IMR-90 (cell line): ENCODE measurements around the gene UST. TPM values are rescaled to one million over a fixed set of nuclear protein-coding genes. Genes with fewer than 3 reads are reported as not detected.

Source experiments
- ATAC-seq: fragments of 200-7000 bp; cut with Tn5 transposase; 2 replicates; pipeline ENCODE4 v1.9.1; 2020; ENCODE audit warnings: low read depth, mild to moderate bottlenecking, moderate library complexity
- BruUV-seq: library from RNA; stranded (reverse); fragments of 400-500 nt; replicated peaks from 2 replicates; lab custom pipeline; 2021; lab: Mats Ljungman, UMichigan
- CTCF ChIA-PET: fragments of 300-600 bp; formaldehyde crosslinking; extraction: SDS; loops from one replicate; lab custom pipeline; 2021; ENCODE audit warnings: antibody characterized with exemption; lab: Yijun Ruan, JAX
- POLR2A ChIA-PET: fragments of 300-600 bp; sonication (Branson Sonifier 250); formaldehyde crosslinking; loops from one replicate; lab custom pipeline; 2022; ENCODE audit warnings: antibody characterized with exemption; ENCODE audit not compliant: unreplicated experiment; lab: Charles Lee
- DNase-seq: peaks from one replicate; pipeline ENCODE4 v3.0.0; 2013
- H2AFZ ChIP-seq: replicated peaks from 2 replicates; pipeline ENCODE3; 2013; ENCODE audit warnings: low read length, mild to moderate bottlenecking; ENCODE audit not compliant: poor library complexity
- H2AK5ac ChIP-seq: 2 replicates; pipeline ENCODE4 v1.6.1; 2013; ENCODE audit warnings: low read depth, low read length, inconsistent platforms
- H2AK9ac ChIP-seq: replicated peaks from 2 replicates; pipeline ENCODE3; 2013; ENCODE audit warnings: mild to moderate bottlenecking, low read depth, low read length, moderate library complexity; ENCODE audit not compliant: poor library complexity
- H2BK120ac ChIP-seq: 2 replicates; pipeline ENCODE4 v1.6.1; 2013; ENCODE audit warnings: low read depth, low read length, inconsistent platforms
- H2BK15ac ChIP-seq: 3 replicates; pipeline ENCODE4 v1.6.1; 2013; ENCODE audit warnings: low read depth, low read length, inconsistent platforms
- H2BK20ac ChIP-seq: 2 replicates; pipeline ENCODE4 v1.6.1; 2013; ENCODE audit warnings: low read depth, mild to moderate bottlenecking, inconsistent platforms, low read length, moderate library complexity
- H2BK5ac ChIP-seq: 2 replicates; pipeline ENCODE4 v1.6.1; 2013; ENCODE audit warnings: mild to moderate bottlenecking, low read depth, low read length, inconsistent platforms; ENCODE audit not compliant: poor library complexity, severe bottlenecking
- H3K14ac ChIP-seq: replicated peaks from 2 replicates; pipeline ENCODE4 v1.6.1; 2013; ENCODE audit warnings: low read depth, low read length, inconsistent platforms
- H3K18ac ChIP-seq: 2 replicates; pipeline ENCODE4 v1.6.1; 2013; ENCODE audit warnings: low read depth, low read length, control low read depth
- H3K23ac ChIP-seq: 2 replicates; pipeline ENCODE4 v1.6.1; 2013; ENCODE audit warnings: low read depth, low read length, inconsistent platforms
- H3K27ac ChIP-seq: 2 replicates; pipeline ENCODE4 v1.5.1; 2013; ENCODE audit warnings: mild to moderate bottlenecking, control low read depth, low read length; ENCODE audit not compliant: insufficient read depth
- H3K27me3 ChIP-seq: 2 replicates; pipeline ENCODE4 v1.6.1; 2013; ENCODE audit warnings: low read length; ENCODE audit not compliant: control insufficient read depth, insufficient read depth
- H3K36me3 ChIP-seq: 2 replicates; pipeline ENCODE4 v1.6.1; 2013; ENCODE audit warnings: low read length, mixed read lengths; ENCODE audit not compliant: control insufficient read depth, insufficient read depth
- H3K4ac ChIP-seq: 2 replicates; pipeline ENCODE4 v1.6.1; 2013; ENCODE audit warnings: low read depth, low read length, inconsistent platforms
- H3K4me1 ChIP-seq: 2 replicates; pipeline ENCODE4 v1.6.1; 2013; ENCODE audit warnings: low read length, mixed read lengths; ENCODE audit not compliant: control insufficient read depth, insufficient read depth
- H3K4me2 ChIP-seq: 2 replicates; pipeline ENCODE4 v1.6.1; 2013; ENCODE audit warnings: low read depth, mild to moderate bottlenecking, control low read depth, low read length, moderate library complexity
- H3K4me3 ChIP-seq: 2 replicates; pipeline ENCODE4 v1.5.1; 2013; ENCODE audit warnings: low read depth, mild to moderate bottlenecking, control low read depth, low read length, moderate library complexity; ENCODE audit not compliant: insufficient read depth
- H3K56ac ChIP-seq: 2 replicates; pipeline ENCODE4 v1.6.1; 2013; ENCODE audit warnings: low read length, inconsistent platforms; ENCODE audit not compliant: insufficient read depth; ENCODE audit errors: extremely low read depth
- H3K79me1 ChIP-seq, 2 experiments: 2 replicates each; pipeline ENCODE4 v1.6.1; 2013; ENCODE audit warnings: low read length in 2 of 2, inconsistent platforms in 1 of 2, low read depth in 1 of 2
- H3K9ac ChIP-seq: 2 replicates; pipeline ENCODE4 v1.6.1; 2013; ENCODE audit warnings: low read depth, low read length, control low read depth
- H3K9me1 ChIP-seq: 2 replicates; pipeline ENCODE4 v1.6.1; 2013; ENCODE audit warnings: low read length, inconsistent platforms; ENCODE audit not compliant: insufficient read depth
- H3K9me3 ChIP-seq: 2 replicates; pipeline ENCODE4 v1.6.1; 2013; ENCODE audit warnings: low read length; ENCODE audit not compliant: control insufficient read depth, insufficient read depth
- H4K20me1 ChIP-seq: 2 replicates; pipeline ENCODE4 v1.6.1; 2013; ENCODE audit warnings: low read length, inconsistent platforms; ENCODE audit not compliant: insufficient read depth
- H4K5ac ChIP-seq: 2 replicates; pipeline ENCODE4 v1.6.1; 2013; ENCODE audit warnings: mild to moderate bottlenecking, low read depth, low read length, control low read depth
- H4K8ac ChIP-seq, 2 experiments: 2 replicates each; pipeline ENCODE4 v1.6.1; 2013; ENCODE audit warnings: low read depth in 2 of 2, low read length in 2 of 2, control low read depth in 1 of 2, inconsistent platforms in 1 of 2
- H4K91ac ChIP-seq: 2 replicates; pipeline ENCODE4 v1.6.1; 2013; ENCODE audit warnings: low read depth, low read length, inconsistent platforms; ENCODE audit not compliant: insufficient read depth
- BHLHE40 ChIP-seq: fragments of 150-350 bp; IDR thresholded peaks from 2 replicates; pipeline ENCODE4 v1.6.1; 2016; ENCODE audit warnings: mild to moderate bottlenecking, low read depth, low read length
- CEBPB ChIP-seq: IDR thresholded peaks from 2 replicates; pipeline ENCODE4 v1.6.1; 2012; ENCODE audit warnings: low read depth, low read length, improper control_type of control experiment
- CHD1 ChIP-seq: IDR thresholded peaks from 2 replicates; pipeline ENCODE4 v1.6.1; 2012; ENCODE audit warnings: low read depth, low read length, improper control_type of control experiment
- MAFK ChIP-seq: IDR thresholded peaks from 2 replicates; pipeline ENCODE4 v1.6.1; 2012; ENCODE audit warnings: low read depth, low read length, improper control_type of control experiment
- POLR2A ChIP-seq: IDR thresholded peaks from 2 replicates; pipeline ENCODE4 v1.6.1; 2012; ENCODE audit warnings: mild to moderate bottlenecking, low read depth, low read length
- RAD21 ChIP-seq: IDR thresholded peaks from 2 replicates; pipeline ENCODE4 v1.6.1; 2012; ENCODE audit warnings: low read length, improper control_type of control experiment
- RCOR1 ChIP-seq: IDR thresholded peaks from 2 replicates; pipeline ENCODE4 v1.6.1; 2012; ENCODE audit warnings: mild to moderate bottlenecking, low read length, improper control_type of control experiment; ENCODE audit not compliant: insufficient replicate concordance
- RFX5 ChIP-seq: IDR thresholded peaks from 2 replicates; pipeline ENCODE4 v1.8.0; 2012; ENCODE audit warnings: low read depth, mild to moderate bottlenecking, low read length, moderate library complexity
- SMC3 ChIP-seq: fragments of 150-350 bp; IDR thresholded peaks from 2 replicates; pipeline ENCODE4 v1.6.1; 2016; ENCODE audit warnings: low read depth, mild to moderate bottlenecking, antibody characterized with exemption, low read length, moderate library complexity
- WGBS, 2 experiments: methylation state at CpG; one replicate each; pipeline versions ENCODE4 v1.1.5 to v1.1.7; 2013; ENCODE audit warnings: missing lambda C conversion rate in 2 of 2; ENCODE audit not compliant: insufficient read length in 1 of 2; ENCODE audit errors: extremely low coverage in 2 of 2; 5-methylcytosine and 5-hydroxymethylcytosine counted together
- dilution Hi-C: fragments of 300-500 bp; cut with HindIII; formaldehyde crosslinking; loops from one replicate; pipeline ENCODE4 v1.14.3; 2018; ENCODE audit warnings: low sequenced_read_pairs; ENCODE audit not compliant: unreplicated experiment
- in situ Hi-C: fragments of 300-500 bp; cut with MboI; formaldehyde crosslinking; loops from 3 replicates; pipeline ENCODE4 v1.14.3; 2019; ENCODE audit warnings: low sequenced_read_pairs, inconsistent platforms, mixed read lengths
- intact Hi-C: fragments of 100-400 bp; cut with micrococcal nuclease; formaldehyde crosslinking; loops from 2 replicates; pipeline ENCODE4 v1.10.0; 2022
- polyA plus RNA-seq, 3 experiments: library from polyadenylated mRNA; depleted of rRNA; stranded (reverse); fragments of >200 nt; gene quantifications; 2 replicates each; pipeline ENCODE4 v1.2.3, GENCODE V29; 2012; ENCODE audit warnings: low replicate concordance in 1 of 3
- total RNA-seq: library from RNA; depleted of rRNA; stranded (reverse); fragments of >200 nt; gene quantifications from 2 replicates; pipeline ENCODE4 v1.2.3, GENCODE V29; 2012
- TF ChIP-seq, protein P1 (sequence below): conservative IDR thresholded peaks from 2 replicates; pipeline ENCODE4 v1.5.1; 2012; ENCODE audit warnings: mild to moderate bottlenecking, low read depth, low read length, improper control_type of control experiment
- TF ChIP-seq, protein P2 (sequence below): fragments of 150-350 bp; IDR thresholded peaks from 2 replicates; pipeline ENCODE4 v1.6.1; 2017; ENCODE audit warnings: mild to moderate bottlenecking, antibody characterized with exemption, low read length, low read depth

Gene UST
- total and polyA plus RNA-seq, 2 of the 4 experiments (the other 2 are of a cell fraction), result 7.7 to 13.8 TPM

DNA sequence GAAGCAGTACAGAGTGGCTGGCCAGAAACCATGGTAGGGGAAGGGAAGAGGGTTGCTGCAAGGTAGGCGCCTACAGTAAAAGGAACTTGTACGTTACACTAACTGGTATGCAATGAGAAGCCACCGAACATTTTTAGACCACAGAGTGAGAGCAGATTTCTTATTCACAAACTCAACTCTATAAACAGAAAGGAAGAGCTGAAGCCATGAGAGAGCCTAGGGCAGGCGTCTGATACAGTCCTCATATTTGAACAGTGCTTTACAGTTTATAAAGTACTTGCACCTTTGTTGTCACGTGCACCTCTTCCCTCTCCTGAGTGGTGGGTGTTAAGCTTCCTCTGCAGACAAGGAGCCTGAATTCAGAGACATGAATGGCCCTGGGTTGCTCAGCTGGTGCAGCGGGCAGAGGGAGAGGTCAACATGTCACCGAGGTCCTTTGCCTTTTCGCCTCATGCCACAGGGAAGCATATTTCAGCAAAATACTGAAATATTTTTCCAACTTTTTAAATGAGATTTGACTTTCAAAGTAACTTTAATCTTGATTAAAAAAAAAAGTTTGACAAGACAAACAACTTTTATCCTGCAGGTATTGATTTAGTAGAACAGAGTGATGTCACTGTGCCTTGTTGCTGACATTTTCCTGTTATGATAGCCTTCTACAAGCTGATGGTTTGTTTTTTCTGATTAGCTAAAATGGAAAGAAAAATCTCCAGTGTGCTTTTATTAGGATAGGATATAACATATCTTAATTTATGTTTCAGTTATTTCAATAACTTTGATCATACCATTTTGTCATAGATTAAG lies 23.8 kb downstream of the UST start:
- Histone ChIP-seq H2AFZ (no peak overlapping the region), H3K14ac (no peak overlapping the region), H3K18ac (no peak overlapping the region), H4K91ac (no peak overlapping the region), H3K4me3 (no peak overlapping the region), H2AK9ac (no peak overlapping the region), H3K4me1 (peaks cover 3% of the 10 kb centered on the region; the same call in 1 of the 2 replicates), H3K9me1 (no peaks in the 10 kb centered on the region), H3K27ac (no peak overlapping the region), H3K9me3 (no peaks in the 10 kb centered on the region), H2BK15ac (no peak overlapping the region), H3K79me1 (peaks cover 17 to 27% of the 10 kb centered on the region in 2 experiments), H2BK20ac (no peak overlapping the region), H3K4me2 (no peak overlapping the region), H2BK120ac (no peak overlapping the region), H3K9ac (no peak overlapping the region), H3K56ac (no peak overlapping the region), H3K4ac (no peak overlapping the region), H2BK5ac (no peak overlapping the region), H4K8ac (no peak overlapping the region), H4K5ac (no peak overlapping the region), H4K20me1 (peaks cover 18% of the 10 kb centered on the region; the same call in 1 of the 2 replicates), H3K27me3 (no peaks in the 10 kb centered on the region), H3K23ac (no peak overlapping the region), H2AK5ac (no peak overlapping the region), H3K36me3 (no peaks in the 10 kb centered on the region)
- TF ChIP-seq POLR2A, result no peak
- no peak for TF ChIP-seq CHD1
- TF ChIP-seq RAD21, result no peak
- no peak for TF ChIP-seq SMC3
- TF ChIP-seq MAFK, result no peak
- TF ChIP-seq, protein P1, sequence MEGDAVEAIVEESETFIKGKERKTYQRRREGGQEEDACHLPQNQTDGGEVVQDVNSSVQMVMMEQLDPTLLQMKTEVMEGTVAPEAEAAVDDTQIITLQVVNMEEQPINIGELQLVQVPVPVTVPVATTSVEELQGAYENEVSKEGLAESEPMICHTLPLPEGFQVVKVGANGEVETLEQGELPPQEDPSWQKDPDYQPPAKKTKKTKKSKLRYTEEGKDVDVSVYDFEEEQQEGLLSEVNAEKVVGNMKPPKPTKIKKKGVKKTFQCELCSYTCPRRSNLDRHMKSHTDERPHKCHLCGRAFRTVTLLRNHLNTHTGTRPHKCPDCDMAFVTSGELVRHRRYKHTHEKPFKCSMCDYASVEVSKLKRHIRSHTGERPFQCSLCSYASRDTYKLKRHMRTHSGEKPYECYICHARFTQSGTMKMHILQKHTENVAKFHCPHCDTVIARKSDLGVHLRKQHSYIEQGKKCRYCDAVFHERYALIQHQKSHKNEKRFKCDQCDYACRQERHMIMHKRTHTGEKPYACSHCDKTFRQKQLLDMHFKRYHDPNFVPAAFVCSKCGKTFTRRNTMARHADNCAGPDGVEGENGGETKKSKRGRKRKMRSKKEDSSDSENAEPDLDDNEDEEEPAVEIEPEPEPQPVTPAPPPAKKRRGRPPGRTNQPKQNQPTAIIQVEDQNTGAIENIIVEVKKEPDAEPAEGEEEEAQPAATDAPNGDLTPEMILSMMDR, result no peak
- no peak for TF ChIP-seq RCOR1
- TF ChIP-seq BHLHE40, result no peak
- TF ChIP-seq RFX5, result no peak
- TF ChIP-seq CEBPB, result no peak
- TF ChIP-seq, protein P2, sequence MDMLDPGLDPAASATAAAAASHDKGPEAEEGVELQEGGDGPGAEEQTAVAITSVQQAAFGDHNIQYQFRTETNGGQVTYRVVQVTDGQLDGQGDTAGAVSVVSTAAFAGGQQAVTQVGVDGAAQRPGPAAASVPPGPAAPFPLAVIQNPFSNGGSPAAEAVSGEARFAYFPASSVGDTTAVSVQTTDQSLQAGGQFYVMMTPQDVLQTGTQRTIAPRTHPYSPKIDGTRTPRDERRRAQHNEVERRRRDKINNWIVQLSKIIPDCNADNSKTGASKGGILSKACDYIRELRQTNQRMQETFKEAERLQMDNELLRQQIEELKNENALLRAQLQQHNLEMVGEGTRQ, result no peak
- 80% methylated on average over 1 of the region's 8 CpGs; no CpG with 5 or more reads in 1 of the 2 experiments for WGBS, 2 experiments
- dilution Hi-C loops, result no loop called here
- DNase-seq, result no peak
- no peak for ATAC-seq
- CTCF ChIA-PET, result interaction anchor here (0.6 kb wide), 1 partner anchor 492 kb away, joined by 3 read pairs; no protein-coding TSS in a partner anchor
- intact Hi-C loops, result no loop called here
- in situ Hi-C loops, result no loop called here
- POLR2A ChIA-PET, result no interaction called here
- BruUV-seq, result no TSS peak
